ENCODE results near the gene KCNG2.

KCNG2 gene

DNA sequence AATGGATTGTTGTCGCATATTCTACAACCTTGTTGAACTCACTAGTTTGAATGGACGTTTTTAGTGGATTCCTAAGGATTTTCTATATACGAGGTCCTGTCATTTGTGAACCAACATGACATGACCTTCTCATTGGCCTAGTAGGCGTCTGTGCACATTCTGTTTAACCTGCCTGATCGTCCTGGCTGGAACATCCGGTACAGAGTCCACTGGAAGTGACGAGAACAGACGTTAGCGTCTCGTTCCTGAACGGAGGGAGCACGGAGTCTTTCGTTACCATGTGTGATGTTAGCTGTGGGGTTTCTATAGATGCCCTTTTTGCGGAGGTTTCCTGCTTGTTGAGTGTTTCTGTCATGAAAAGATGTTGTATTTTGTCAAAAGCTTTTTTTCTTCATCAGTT, 91.8 kb downstream of the KCNG2 start:
- no peak for DNase-seq

DNA sequence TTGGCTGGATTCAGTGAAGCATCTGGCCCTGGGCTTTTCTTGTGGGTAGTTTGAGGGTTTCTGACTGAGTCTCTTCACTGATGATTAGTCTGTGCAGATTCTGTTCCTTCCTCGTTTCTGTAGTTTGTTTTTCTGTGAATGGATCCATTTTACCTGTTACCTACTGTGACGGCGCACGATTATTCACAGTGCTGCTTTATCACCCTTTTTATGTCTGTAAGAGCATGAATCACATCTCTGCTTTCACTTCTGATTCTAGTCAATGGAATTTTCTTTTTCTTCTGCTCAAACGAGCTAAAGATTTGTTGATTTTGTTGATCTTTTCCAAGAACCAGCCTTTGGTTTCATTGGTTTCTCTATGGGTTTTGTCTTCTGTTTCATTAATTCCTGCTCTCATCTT, 92.9 kb downstream of the KCNG2 start:
- DNase-seq: no peak

DNA sequence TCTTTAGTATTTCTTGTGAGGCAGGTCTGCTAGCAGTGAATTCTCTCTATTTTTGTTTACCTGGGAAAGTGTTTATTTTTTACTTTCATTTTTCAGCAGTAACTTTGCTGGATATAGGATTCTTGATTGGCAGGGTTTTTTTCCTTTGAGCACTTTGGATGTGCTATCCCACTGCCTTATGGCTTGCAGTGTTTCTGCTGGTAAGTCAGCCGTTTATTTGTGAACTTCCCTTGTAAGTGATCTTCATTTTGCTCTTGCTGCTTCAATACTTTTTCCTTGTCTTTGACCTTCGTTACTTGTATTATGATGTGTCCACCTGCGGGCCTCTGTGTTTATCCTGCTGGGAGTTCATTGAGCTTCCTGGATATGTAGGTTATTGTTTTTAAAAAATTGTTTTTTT, 99.0 kb downstream of the KCNG2 start:
- DNase-seq: no peak

DNA sequence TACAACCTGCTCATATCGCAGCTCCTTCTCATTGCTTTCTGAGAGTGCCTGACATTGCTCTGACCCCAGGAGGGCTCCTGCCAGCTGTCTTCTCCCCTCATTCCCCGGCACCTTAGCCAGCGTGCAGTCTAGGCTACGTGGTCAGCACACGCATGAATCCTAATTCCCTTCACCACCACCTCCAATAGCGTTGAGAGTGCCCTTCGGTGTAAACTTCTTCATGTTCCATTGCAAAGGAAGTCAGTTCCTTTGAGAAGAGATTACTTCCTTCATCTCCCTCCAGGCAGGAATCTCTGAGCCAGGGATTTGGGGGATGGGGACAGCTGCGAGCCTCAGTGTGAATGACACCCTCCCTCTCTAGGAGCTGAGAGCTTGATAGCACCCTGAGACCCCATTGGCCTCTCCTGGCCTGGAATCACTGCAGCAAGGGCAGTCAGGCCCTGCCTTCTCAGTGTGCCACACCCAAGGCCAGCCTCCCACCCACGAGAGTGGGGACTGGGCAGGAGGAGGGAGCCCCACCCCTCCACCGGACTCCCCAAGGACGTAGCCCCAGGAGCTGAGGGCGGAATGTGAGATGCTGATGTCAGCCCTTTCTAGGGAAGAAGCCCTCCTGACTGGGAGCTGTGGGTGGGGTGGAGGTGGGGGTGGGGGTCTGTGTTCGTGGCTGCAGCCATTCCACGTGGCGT, 100.3 kb downstream of the KCNG2 start:
- DNase-seq: no peak

DNA sequence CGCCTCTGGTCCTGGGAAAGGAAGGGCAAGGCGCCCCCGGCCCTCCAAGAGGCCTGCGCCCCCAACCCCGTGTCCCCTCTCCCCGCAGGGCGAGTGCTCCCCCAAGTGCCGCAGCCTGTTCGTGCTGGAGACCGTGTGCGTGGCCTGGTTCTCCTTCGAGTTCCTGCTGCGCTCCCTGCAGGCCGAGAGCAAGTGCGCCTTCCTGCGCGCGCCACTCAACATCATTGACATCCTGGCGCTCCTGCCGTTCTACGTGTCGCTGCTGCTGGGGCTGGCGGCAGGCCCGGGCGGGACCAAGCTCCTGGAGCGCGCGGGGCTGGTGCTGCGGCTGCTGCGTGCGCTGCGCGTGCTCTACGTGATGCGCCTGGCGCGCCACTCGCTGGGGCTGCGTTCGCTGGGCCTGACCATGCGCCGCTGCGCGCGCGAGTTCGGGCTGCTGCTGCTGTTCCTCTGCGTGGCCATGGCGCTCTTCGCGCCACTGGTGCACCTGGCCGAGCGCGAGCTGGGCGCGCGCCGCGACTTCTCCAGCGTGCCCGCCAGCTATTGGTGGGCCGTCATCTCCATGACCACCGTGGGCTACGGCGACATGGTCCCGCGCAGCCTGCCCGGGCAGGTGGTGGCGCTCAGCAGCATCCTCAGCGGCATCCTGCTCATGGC, 101.3 kb downstream of the KCNG2 start:
- no peak for DNase-seq

DNA sequence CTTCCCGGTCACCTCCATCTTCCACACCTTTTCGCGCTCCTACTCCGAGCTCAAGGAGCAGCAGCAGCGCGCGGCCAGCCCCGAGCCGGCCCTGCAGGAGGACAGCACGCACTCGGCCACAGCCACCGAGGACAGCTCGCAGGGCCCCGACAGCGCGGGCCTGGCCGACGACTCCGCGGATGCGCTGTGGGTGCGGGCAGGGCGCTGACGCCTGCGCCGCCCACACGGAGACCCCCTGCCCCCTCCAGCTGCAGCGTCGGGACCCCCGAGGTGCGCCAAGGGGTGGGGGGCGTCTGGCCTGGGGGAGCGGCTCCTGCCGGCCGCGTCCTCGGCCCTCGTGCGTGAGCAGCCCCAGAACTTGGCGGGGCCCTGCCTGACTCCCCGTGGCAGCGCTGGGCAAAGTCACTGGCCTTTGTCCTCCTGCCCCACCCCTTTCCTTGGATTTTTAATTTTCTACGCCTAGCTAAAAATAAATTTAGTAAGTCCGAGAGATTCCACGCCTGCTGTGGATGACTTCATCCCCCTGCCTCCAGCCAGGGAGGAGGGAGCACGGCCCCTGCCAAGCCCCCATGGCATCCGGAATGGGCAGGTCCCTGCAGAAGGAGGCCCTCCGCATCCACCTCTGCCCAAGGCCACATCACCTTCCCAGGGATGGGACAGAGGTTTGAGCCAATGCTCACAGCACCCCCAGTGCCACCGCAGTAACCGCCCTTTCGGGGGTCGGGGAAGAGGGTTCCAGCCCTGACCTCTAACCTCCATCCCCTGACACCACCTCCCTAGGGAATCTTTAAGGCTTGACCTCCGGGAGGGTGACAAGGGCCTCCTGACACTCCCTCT, 102.1 kb downstream of the KCNG2 start:
- no peak for DNase-seq

DNA sequence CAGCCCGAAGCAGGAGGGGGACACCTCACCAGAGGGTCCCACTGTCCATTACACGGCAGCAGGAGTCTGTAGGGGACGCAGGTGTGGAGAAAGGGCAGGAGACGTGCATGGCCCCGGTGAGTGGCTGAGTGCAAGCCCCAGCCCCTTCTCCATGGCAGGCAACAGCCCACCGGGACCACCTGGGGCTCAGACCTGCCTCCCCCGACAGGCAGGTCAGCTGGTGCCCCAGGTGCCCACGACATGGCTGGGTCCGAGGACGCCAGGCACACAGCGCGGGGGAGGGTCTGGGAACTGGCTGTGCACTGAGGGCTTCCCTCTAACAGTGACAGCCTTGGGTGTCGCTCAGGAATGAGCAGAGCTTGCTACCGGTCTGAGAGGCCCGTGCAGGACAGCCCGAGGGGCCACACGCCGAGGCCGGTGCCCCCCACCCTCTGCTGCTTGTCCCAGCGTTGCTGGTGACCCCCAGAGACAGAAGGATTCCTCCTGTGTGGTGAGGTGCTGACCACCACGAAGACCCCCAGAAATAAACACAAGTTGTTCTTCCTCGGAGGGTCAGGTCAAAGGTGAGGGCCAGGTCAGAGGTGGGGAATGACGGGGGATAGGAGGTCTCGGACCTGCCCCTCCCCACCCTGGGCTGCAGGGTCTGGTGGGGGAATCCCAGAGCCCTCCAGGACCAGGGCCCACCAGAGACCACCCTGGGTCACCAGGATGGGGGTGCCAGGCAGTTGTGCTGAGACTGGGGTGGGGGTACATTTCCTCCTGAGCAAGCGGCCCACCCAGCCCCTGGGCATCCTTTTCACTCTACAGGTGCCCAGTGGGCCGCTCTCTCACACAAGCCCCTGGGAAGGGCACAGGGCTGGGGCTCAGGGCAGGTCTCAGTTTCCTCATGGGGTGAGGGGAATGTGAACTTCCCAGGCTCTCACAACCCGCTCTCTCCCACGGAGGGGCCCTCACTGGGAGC, 103.2 kb downstream of the KCNG2 start:
- no peak for DNase-seq

DNA sequence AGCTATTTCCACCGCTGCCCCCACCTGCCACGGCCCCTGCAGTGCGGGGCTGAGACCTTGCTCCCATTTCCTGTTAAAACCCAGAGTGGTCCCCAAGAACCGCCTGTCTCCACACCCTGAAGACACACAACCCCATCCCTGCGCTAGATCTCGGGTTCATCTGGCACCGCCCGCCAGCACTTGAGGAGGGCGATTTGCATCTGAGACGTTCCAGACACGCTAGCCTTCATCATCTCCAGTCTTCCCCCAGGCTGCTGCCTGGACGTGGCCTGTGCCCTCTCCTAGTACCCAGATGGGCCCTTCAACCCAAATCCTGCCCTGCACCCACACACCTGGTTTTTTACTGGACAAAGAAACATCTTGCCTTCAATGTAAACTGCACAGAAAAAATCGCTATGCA, 103.9 kb downstream of the KCNG2 start:
- no peak for DNase-seq

DNA sequence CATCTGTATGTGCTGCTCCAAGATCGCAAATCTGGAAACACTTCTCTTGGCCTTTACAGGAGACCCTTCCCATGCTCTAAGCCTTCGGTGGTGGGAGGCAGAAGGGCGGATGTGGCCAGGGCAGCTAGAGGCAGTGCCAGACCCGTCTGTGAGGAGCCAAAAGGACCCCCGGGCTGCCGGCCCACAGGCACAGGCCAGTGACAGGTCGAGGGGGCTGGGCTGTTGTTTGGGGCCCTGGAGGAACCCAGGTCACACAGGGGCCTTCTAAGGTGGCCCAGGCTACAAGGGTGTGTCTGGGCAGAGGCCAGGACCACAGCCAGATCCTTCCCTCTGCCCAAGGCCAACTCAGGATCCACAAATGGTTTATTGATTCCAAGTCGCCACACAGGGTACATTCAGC, 104.3 kb downstream of the KCNG2 start:
- no peak for DNase-seq

DNA sequence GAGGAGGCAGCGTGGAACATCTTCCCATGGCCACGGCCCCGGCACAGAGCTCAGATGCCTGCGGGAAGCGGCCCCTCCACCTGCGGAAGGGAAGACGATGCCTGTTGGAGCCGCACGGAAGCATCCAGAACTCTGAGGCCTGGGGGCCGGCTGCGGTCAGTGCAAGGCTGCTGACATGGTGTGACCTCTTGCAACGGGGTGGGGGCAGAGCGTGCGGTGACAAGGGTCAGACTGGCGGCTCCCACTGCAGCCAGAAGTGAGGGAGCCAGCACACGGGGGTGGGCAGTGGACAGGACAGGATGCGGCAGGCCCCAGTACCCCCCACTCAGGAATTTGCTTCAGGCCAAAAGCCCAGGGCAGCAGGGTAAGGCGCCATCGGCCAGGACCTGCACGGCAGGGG, 104.9 kb downstream of the KCNG2 start:
- DNase-seq: no peak

DNA sequence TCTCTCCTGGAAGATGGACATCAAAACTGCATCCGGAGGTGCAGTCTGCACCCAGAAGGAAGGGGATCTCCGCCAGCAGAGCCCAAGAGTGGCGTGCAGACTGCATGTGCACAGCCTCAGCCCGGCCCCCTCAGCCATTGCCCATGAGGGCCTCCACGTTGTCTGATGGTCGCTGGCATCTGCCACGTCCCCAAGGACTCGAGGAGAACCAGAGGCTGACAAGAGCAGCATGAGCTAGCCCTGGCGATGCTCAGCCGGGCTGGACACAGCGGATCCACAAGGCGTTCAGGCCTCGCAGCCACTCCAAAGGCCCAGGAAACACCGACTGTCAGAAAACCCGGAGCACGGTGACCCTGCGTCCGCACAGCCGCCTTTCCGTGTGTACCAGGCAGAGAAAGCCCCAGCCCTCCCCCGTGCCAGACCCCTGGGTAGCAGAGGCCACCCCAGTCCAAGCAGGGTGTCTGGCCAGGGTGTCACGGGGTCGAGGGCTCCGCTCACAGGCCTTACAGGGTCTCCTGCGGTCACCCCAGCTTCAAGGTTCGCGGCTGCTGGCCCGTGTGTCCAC, 105.4 kb downstream of the KCNG2 start:
- no peak for DNase-seq

DNA sequence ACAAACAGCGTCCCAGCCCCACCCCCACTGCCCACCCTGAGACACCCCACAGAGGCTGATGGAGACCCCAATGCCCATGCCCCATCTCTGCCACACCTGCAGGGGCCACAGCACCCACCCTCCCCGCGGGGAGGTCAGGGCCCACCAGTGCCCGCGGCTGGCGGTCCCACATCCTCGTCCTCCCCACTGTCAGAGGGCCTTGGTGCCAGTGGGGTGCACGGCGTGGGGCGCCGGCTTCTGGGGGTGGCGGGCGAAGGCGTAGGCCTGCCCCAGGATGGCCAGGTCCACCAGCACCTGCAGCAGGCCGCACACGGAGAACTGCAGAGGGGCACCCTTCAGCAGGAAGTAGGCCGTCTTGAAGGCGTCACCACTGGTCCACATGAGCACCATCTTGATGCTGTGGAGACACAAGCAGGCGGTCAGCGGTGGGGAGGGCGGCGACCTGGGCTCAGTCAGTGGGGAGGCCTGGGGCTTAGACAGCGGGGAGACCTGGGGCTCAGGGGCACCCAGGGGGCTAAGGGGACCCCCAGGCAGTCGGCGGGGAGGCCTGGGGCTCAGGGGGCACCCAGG, 106.1 kb downstream of the KCNG2 start:
- no peak for DNase-seq

DNA sequence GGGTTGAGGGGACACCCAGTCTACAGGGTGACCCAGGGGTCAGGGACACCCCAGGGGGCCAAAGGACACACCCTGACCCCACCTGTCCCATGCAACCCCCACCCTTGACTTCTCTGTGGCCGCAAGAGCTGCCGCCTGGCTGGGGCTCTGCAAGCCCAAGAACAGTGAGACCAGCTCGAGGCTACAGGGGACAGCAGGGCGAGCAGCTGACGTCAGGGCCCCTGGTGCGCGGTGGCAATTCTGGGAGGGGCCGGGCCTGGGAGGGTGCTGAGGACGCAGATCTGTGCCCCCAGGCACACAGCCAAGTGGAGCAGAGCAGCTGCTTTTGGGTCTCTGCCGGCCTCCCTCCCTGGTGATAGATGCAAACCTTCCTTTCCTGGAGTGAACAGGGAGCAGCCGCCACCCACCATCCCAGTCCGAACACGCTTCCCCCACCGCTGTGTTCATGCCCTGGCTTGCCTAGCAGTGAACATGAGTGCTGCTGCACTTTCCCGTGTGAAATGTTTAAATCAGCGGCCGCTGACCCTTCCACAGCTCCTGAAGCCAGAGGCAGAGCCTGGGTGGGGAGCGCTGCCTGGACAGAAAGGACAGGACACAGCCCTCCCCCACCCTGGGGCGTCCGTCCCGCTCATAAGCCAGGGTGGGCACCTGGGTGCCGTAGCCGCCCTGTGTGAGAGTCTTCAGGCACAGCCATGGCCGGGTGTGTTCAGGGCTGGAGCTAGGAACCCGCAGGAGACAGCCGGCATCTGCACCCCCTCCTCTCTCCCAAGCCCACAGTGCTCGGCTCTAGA, 106.8 kb downstream of the KCNG2 start:
- DNase-seq: no peak

DNA sequence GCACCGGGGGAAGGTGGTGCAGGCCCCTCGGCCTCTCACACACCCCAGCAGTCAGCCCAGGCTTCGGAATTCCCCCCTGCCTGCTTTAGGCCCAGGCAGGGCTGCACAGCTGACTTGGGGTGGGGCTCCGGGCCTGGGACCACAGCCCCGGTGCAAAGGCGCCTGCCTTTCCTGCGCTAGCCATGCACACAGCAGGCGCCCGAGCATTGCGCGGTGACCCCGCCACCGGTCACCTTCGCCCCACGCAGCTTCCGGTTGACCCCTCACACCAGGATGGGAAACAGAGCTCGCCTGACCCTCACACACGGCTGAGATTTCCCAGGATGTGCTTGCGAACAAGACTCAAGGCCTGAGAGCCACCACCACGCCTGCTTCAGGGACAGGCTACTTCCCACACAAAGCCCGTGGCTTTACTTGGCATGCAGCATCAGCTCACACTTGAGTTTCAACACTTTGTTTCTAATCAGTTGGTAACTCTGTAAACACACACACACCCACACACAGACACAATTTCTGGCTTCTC, 107.7 kb downstream of the KCNG2 start:
- DNase-seq: no peak

DNA sequence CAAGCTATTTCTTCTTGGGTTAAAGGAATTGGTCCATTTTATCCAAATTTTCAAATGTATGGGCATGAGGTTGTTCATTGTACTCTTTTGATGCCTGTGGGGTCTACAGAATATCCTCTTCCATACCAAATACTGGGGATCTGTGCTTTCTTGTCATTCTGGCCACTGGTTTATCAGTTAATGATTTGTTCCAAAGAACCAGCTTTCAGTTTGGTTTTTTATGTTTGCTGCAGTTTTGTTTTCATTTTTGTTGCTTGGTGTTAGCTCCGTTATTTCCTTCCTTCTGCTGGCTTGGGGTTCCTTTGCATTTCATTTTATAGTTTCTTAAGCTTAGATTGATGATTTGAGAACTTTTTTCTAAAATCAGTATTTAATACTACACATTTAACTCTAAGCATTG, 108.3 kb downstream of the KCNG2 start:
- no peak for DNase-seq

DNA sequence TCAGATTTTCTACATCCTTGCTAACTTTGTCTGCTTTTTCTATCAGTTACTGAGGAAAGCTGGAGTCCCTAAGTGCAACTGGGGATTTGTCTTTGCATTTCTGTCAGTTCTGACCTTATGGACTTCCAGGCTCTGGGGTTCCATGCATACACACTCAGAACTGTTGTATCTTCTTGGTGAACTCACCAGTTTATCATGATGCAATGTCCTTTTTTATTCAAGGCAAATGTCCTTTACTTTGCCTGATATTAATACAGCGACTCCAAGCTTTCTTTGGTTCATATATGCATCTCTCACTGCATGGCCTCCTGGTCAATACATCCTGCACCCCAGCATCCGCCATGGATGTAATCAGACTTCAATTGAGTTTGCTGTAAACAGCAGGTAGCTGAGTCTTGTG, 109.0 kb downstream of the KCNG2 start:
- DNase-seq: no peak

DNA sequence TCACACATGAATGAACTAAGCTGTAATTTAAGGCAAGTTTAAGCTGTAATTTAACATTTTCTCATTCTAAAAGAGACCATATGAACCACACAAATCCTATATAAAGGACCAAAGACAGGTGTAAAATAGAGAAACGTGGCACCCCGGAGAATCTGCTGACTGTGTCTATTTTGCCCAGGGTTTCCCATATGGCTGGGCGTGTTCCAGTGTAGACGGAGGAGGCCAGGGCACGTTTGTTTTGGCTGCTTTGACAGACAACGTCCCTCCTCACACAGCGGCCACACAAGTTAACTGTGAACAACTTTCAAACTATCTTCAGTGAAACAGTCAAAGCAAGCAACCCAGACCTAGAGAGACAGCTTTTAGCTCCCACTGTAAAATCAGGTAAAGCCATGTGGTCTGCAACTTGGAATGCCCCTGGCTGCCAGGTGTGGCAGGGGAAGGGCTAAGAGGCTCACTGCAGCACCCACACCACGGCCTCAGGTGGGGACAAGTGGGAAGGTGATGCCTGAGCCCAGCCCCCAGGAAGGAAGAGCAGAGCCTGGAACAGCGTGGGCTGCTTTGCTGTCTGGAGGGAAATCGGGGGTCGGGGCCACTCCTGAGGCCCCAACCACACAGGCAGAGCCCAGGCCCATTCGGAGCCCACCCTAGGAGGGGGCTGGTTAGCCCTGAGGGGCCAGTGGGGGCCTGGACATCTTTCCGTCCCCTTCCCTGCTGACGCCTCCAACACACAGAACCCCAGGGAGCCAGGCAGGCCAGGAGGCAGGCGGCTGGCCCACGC, 113.0 kb downstream of the KCNG2 start:
- DNase-seq: no peak

DNA sequence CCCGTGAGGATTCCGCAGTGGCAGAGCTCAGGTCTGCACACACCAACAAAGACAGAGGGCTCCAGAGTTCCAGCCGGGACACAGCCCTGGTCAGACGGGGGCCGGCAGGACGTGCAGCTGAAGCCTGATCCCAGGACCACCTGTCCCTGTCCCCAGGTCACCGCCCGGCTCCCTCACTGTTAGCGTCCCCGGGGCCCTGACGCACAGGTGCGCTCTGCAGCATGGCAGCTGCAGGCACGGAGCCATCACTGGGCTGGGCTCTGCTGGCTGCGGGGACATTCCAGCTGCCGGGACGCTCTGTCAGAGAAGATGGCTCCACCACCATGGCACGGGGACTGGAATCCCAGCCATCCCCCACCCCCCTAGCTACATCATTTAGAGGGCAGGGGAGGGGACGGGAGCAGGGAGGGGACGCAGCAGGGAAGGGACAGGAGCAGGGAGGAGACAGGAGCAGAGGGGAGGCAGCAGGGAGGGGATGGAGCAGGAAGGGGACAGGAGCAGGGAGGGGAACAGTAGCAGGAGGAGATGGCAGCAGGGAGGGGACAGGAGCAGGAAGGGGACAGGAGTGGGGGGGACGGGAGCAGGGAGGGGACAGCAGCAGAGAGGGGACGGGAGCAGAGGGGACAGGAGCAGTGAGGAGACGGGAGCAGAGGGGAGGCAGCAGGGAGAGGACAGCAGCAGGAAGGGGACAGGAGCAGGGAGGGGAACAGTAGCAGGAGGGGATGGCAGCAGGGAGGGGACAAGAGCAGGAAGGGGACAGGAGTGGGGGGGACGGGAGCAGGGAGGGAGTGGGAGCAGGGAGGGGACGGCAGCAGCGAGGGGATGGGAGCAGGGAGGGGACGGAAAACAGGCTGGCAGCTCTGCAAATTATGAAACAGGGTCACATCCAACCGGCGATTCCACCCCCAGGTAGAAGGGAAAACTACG, 113.9 kb downstream of the KCNG2 start:
- DNase-seq: no peak

DNA sequence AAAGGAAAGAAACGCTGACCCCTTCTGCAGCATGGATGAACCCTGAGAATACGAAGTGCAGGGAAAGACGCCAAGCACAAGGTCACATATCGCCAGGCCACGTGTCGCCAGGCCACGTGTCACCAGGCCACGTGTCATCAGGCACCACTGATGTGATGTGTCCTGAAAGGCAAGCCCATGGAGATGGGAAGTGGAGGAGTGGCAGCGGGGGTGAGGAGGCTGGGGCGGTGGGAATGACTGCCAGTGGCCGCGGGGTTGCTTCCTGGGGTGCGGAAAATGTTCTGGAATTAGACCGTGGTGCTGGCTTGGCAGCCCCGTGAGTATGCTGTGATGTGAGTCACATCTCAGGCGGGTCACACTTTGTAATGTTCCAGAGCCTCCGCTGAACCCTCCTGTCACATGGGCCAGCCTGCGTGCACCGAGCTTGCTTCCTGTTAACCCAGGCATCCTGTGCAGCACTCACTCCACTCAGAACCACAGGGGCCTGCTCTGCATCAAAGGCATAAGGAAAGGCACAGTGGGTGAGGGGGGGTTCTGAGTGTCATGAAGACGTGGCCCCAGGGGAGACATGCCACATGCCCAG, 114.8 kb downstream of the KCNG2 start:
- no peak for DNase-seq

Measured in NCI-H1436 (cell line).